CD4-positive, alpha-beta T cell treated with Interleukin-15 for 4 hours (primary cell): ENCODE measurements around the gene AVPR1B.

Source experiments
- DNase-seq: peaks from one replicate; pipeline ENCODE4 v3.0.0-alpha.2; 2020; ENCODE audit warnings: low spot score

The AVPR1B gene

DNA sequence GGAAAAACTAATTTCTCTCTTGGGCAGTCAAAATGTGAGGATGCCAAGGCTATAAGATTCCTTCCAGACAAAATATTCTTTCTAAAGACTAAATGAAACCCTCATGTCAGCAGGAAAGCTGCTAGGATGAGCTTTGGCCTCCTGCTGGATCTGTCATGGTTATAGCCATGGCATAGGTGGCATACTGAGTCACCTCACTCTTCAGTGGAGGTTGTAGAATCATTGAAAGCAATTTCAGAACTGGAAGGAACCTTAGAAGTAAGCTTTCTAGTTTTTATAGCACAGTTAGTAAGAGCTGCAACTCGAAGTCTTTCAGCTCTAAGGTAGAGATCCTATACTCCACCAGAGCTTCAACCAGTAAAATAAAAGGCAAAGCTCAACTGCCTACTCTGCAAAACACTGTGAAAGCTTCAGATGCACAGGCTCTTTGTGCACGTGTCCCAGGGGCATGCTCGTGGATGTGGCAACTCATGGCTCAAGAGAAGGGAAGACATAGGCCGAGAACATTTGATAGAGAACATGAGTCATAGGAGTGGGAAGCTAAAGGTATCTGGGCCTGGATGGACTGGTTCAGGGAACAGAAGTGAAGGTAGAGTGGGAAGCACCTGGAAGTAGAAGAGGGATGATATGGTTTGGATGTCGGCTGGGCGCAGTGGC, 5.8 kb downstream of the AVPR1B start:
- DNase-seq: no peak

- DNase-seq: no peak
Measured at GRCh38 chr1:206110820-206111219, 6.4 kb downstream of the AVPR1B start.

DNA sequence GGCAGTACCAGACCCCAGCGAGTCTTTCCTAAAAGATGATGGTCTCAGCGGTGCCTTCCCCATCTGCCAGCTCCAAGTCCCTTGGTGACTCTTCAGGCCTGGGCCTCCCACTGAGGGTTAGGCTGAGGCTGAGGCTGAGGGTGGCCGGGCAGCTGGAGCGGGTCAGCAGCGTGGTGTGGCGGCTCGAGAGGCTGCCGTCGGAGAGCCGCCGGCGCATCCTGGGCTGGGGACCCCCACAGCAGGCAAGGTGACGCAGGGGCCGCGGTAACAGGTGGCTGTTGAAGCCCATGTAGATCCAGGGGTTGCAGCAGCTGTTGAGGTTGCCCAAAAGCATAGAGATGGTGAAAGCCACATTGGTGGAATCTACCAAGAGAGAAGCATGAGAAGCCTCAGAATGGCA, 7.0 kb downstream of the AVPR1B start:
- DNase-seq: no peak

- DNase-seq: no peak
Measured at GRCh38 chr1:206109718-206110117, 7.5 kb downstream of the AVPR1B start.

DNA sequence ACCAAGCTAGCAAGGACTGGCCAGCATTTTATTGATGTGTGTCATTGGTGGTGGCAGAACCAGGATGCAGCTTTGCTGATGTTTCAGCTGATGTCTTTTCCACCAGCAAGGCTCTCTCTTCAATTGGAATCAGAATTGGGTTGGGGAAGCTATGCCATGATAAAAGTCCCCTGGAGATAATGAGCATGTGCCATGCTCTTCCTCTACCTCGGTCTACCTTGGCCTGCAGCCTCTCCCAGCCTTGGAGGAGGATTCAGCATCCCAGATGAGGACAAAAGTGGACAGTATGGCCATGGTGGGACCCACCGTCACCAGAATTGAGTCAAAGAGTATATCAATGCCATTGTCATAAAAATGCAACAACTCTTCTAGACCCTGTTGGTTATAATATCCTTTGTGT, 8.6 kb downstream of the AVPR1B start:
- no peak for DNase-seq

DNA sequence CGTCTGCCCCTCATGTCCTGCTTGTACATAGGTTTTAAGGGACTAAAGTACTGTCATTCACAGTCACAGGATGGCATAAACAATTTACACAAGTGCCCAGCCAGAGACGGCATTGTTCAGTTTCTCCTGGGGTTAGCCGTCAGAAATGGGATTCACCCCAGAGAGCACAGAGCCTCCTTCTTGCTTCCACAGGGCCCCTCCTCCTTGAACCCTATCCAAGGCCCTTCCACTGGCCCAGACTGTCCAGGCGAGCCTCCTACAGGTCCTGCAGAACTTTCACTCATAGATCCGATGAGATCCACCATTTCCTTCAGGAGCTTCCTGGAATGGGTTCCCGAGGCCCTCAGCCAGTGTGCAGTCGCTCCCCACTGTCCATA, 10.0 kb downstream of the AVPR1B start:
- no peak for DNase-seq

- DNase-seq: peak; percentile 71
Measured at GRCh38 chr1:206106328-206107167, 10.6 kb downstream of the AVPR1B start.

DNA sequence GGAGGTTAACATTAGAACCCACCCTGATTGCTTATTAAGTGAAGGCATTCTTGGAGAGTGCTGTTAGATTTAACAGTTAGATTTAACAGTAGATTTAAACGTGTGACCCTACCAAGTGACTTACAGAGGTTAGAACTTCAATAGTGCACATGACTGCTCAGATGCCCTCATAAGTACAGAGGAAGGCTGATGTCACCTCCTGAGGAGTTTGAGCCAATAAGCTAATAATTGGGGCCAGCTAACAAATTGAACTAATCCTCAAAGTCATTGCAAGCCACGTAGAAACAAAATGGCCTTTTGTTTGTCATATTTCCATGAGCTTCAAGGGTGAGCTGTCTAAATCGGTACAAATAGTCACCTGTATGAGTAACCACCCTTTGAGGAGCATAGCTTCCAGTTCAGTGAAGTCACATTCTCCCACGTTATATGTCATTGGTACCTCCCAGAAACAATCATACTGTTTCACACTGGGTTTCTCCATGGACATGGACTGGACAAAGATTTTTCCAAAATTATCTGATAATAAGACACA, 11.7 kb downstream of the AVPR1B start:
- no peak for DNase-seq

DNA sequence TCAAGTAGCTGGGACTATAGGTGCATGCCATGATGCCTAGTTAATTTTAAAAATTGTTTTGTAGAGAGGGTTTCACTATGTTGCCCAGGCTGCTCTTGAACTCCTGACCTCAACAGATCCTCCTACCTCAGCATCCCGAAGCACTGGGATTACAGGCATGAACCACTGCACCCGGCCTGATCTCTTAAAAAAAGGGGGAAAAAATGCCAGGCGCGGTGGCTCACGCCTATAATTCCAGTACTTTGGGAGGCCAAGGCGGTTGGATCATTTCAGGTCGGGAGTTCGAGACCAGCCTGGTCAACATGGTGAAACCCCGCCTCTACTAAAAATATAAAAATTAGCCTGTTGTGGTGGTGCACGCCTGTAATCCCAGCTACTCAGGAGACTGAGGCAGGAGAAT, 13.2 kb downstream of the AVPR1B start:
- DNase-seq: no peak

DNA sequence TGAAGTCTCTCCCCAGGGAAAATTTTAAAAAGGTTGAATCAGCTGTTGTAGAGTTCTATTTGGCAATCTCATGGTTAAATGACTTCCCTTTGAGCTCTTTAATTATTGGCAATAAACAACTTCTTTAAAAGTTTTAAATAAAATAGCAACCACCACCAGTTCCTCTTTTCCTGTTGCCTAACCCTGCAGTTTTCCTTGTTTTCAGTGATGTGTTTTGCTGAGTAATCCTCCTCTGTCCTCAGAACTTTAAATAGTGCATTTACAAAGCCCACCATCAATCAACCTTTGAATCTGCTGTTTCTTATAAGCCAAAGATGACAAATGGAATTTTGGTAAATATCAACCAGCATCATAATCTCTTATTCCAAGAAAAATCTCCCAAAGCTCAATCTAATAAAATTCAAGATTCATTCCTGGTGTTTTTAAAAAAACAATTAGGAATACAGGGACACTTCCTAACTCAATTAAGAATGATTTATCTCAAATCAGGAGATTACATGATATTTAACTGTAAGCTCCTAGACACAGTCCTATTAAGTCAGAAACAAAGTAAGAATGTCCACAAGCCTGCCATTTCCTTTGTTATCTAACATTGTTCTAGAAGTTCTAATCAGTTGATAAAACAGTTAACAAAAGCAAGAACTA, 14.8 kb downstream of the AVPR1B start:
- DNase-seq: no peak

- no peak for DNase-seq
Measured at GRCh38 chr1:206101351-206102045, 15.7 kb downstream of the AVPR1B start.

DNA sequence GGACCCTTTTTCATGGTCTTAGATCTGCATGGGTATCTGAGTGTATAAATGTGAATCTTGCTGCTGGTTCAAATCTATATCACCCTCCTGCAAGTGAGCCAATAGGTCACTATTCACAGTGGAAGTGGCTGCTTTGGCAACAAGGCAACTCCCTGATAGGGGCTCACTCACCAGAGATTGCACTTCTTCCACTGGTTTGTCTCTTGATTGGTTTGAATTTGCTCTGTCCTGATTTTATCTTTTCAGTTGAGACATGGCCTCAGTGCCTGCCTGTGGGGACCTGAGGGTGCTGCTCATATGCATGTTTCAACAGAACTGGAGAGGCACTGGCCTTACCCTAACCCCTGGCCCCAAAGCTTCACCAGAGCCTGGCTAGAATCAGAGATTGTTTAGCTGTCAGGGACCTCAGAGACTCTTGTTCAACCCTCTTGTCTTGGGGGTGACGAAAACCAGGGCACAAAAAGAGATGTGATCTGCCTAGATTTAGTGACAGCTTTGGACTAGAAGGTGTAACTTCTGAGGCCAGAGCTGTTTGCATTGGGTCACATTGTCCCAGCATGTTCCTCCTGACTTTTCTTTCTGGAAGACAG, 16.9 kb downstream of the AVPR1B start:
- no peak for DNase-seq

GRCh38 chr1:206098242-206098919, 18.8 kb downstream of the AVPR1B start:
- no peak for DNase-seq

- DNase-seq: no peak
Measured at GRCh38 chr1:206097381-206097780, 19.8 kb downstream of the AVPR1B start.

DNA sequence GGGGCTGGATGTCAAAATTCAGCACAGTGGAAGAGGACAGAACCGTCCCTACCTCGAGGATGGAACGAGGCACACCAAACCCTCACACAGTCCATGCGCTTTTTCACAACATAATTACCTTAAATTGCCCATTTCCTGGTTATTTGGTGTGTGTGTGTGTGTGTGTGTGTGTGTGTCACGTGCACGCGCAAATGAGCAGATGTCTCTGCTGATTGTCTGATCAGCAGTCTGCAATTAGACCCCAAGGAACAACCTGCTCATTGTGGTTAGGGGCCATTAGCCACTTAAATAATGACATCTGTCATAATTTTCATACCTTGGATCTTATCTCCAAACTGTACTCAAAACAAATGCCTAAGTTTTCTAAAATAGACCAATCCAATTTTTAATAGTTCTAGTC, 23.2 kb downstream of the AVPR1B start:
- no peak for DNase-seq

- DNase-seq: no peak
Measured at GRCh38 chr1:206089341-206089740, 27.8 kb downstream of the AVPR1B start.

DNA sequence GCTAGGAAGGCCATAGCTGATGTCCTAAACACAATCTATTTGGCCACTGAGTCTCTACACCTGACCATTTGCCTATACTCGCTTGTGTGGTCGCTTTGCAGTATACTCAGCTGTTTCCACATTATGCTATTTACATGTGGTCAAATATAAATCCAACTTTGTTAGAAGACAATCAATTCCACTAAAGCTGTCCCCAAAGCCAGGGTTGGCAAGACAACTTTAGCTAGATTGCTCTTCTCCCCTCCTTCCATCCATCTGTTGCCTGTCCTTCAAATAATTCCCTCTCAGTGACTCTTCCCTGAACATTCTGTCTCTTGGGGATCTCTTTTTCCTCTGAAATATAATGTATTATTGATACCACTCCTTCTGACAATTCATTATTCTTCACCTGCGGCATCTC, 30.1 kb downstream of the AVPR1B start:
- no peak for DNase-seq

- DNase-seq: no peak
Measured at GRCh38 chr1:206083750-206084149, 33.4 kb downstream of the AVPR1B start.

DNA sequence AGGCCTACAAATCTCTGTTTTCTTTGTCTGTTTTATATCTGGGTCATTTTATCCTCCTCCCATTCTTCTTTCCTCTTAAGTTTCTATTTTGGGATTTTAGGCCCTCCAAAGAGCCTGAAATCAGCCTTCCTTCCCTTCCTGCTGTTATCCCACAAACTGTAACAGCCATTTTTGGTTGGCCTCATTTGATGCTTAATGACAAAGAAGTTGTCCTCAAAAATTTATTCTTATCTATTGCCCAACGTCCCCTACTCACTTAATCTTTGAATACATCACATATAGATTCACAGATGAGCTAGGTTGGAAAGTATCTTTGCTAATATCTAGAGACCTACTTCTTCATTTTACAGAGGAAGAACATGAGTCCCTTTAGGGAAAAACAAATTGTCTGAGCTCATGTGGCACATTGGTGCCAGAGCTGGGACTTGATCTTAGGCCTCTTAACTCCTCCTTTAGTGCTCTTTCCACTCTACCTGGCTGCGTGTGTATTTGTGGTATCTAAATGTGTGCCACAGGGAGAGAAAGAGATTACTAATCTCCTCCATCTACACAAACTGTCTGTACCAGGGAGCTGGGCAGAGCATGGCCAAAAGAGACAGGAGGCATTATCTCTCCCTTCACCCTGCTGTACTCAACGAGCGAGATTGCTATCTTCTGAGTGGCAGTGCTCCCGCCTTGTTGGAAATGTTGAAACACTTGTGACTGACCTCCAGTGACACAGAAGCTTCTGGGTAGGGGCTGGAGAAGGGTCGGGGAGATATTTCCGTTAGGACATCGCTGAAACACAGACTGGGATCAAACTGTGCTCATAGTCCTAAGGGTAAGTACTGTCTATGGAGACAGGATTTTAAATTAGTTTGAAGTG, 34.1 kb downstream of the AVPR1B start:
- DNase-seq: no peak

GRCh38 chr1:206081856-206082255, 35.3 kb downstream of the AVPR1B start:
- no peak for DNase-seq
